GM12892 (cell line): Measurements from ENCODE around the gene CEMIP.

Source experiments
- DNase-seq: peaks from one replicate; pipeline ENCODE4 v3.0.0; 2011; ENCODE audit not compliant: insufficient read length
- FAIRE-seq: peaks from 2 replicates; lab custom pipeline; 2011; peaks lifted over from hg19 to GRCh38; lab: Jason Lieb, UNC
- POLR2A ChIP-seq: IDR thresholded peaks from 2 replicates; pipeline ENCODE4 v1.6.1; 2011; ENCODE audit warnings: low read depth, low read length, control low read depth
- POLR2AphosphoS5 ChIP-seq: IDR thresholded peaks from 2 replicates; pipeline ENCODE4 v1.6.1; 2011; ENCODE audit warnings: low read depth, low read length, control low read depth
- TAF1 ChIP-seq: IDR thresholded peaks from 2 replicates; pipeline ENCODE4 v1.6.1; 2011; ENCODE audit warnings: low read depth, mild to moderate bottlenecking, control low read depth, low read length, borderline replicate concordance

The CEMIP gene

DNA sequence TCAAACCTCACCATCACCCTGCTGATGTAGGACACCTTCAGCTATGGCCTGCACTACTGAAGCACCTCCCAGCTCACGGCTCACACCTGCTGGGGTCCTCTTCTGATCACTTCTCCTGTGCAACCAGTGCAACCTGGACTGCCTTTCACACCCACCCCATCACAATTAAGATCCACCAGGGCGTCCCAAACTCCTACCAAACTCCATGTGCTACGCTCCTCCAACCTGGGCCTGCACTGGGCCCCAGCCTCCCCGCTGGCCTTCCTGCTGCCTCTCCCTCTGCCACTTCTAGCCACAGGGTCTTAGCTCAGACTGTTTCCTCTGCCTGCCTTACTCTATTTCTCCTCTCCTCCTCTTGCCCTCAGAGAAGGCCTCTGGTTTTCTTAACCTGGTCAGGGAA is 197.7 kb downstream of the CEMIP start:
- FAIRE-seq = no peak
- no peak for DNase-seq
- TF ChIP-seq POLR2AphosphoS5 (no peak), POLR2A (no peak), TAF1 (no peak)

DNA sequence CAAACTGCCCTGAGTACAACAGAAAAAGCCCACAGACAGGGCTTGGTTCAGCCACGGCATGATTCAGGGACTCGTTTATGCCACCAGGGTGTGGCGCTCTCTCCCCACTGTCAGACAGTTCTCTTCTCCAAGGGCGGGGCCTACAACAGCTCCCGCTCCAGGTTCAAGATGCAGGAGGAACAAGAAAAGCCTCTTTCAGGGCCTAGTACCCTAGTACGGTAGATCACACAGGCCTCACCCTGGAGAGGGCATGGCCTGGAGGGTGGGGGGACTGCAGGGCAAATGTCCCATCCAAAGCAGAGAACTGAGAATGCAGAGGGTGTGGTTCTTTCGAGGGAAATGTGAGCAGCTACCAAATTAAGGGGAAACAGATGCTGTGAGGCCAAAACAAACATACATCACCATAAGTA is 198.5 kb downstream of the CEMIP start:
- no peak for FAIRE-seq
- no peak for TF ChIP-seq POLR2AphosphoS5
- TF ChIP-seq POLR2A = no peak
- no peak for TF ChIP-seq TAF1
- DNase-seq = no peak

DNA sequence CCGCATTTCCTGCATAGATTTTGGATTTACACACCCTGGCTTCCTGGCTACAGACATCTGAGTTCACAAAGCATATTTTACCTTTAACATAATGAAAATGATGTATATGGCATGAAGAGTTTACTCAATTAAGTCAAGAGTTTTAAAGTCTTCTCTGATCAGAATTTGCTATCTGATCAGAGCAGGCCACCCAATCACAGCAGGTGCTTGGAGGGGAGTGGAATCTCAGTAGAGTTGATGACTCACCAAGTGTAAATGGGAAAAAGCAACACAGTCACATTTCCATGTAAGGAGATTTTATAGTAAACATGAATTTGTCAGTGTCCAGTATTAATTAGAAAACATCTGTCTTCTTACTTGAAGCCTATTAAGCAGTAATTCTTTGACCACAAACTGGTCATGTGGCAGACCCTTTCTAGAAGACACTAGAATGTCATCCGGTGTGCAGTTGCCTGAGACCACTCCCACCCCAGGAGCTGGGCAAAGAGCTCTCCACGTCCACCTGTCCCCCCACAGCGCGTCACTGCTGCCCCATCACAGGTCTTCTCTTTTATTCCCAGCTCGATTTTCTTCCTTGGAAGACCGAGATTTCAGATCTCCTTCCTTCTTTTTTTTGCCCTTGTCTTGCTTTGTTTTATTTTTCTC is 199.6 kb downstream of the CEMIP start:
- FAIRE-seq (no peak), DNase-seq (no peak)
- no peak for TF ChIP-seq POLR2A

DNA sequence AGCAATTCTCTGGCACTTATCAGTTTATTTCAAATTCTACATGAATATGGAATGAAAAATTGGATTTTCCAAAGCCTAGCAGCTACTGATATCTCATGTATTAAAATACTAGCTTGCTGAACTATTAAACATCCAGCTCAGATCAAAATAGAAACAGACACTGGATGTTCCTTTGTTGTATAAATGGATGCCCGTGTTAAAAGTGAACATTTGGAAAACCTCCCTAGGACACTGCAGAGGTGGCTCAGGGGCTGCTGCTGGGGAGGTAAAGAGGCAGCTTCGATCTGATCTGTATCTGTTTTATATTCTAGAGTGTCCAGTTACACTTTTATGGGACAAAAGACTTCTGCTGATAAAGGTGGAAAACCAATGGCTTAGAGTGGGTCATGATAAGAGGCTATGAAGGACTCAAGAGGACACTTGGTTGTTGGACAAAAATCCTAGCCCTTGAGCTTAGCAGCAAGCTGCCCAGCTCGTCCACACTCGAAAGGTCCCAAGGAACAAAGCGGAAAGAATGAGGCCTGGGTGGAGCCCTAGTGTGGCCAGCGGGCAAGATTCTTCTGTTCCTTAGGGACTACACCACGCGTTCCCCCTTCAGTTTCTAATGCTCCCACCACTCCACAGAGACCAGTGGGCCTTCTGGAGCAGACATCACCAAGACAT is 200.5 kb downstream of the CEMIP start:
- TF ChIP-seq POLR2AphosphoS5 (no peak), POLR2A (no peak)

DNA sequence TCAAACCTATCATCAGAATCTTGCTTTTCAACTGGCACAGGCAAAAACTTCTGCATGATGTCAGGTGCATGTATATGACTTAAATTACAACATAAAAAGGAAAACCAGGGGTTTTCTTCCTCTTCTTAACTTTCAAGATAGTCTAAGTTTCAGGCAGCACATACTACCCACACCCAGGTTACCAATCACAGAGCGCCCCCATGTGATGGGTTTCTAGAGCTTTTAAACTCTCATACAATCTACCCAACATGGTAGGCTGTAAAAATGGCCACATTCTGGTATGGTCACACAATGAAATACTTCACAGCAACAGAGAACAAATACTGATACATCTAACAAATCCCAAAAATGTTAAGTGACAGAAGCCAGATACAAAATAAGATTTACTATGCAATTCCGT is 203.0 kb downstream of the CEMIP start:
- FAIRE-seq = peak; percentile 58
- TF ChIP-seq POLR2A (no peak), TAF1 (no peak), POLR2AphosphoS5 (no peak)
- DNase-seq = no peak

More for the DNA sequence above, 200.5 kb downstream of the CEMIP start:
- FAIRE-seq (no peak), DNase-seq (no peak)

DNA sequence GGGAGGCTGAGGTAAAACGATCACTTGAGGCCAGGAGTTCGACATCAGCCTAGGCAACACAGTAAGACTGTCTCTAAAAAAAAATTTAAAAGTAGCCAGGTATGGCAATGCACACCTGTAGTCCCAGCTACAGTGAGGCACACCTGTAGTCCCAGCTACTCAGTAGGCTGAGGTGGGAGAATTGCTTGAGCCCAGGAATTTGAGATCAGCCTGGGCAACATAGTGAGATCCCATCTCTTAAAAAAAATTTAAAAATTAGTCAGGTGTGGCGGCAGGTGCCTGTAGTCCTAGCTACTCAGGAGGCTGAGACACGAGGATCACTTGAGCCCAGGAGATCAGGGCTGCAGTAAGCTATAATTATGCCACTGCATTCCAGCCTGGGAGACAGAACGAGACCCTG is 203.7 kb downstream of the CEMIP start:
- TF ChIP-seq TAF1 (no peak), POLR2AphosphoS5 (no peak), POLR2A (no peak)
- DNase-seq (no peak), FAIRE-seq (no peak)

DNA sequence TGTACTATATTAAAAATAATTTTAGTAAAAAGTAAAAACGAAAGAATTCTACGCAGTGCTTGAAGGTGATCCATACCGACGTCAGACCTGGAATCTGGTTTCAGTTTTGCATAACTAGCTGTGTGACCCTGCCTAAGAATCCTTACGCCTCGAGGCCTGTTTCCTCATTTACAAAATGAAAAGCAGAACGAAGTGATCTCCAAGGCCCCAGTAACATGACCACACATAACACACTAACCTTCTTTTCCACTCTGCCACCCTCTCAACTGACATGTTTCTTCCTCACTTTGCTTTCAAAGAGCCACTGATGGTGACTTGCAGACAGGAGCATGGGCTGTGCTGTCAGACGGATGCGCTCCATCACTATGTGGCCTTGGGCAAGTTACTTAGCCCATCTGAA is 205.7 kb downstream of the CEMIP start:
- DNase-seq (no peak), FAIRE-seq (no peak)
- no peak for TF ChIP-seq TAF1

DNA sequence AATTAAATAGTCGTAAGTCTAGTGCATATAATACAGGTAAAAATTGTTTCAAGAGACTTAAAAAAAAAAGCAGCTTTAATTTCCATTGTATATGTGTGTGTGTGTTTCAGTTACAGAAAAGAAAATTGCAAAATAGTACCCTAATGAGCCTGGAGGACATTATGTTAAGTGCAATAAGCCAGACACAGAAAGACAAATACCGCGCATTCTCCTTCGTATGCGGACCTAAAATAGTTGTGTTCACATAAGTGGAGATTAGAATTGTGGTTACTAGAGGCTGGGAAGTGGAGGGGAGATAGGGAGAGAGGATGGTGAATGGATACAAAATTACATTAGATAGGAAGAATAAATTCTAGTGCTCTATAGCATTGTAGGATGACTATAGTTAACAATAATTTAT is 206.8 kb downstream of the CEMIP start:
- DNase-seq (no peak), FAIRE-seq (no peak)
- TF ChIP-seq POLR2A (no peak), POLR2AphosphoS5 (no peak), TAF1 (no peak)

DNA sequence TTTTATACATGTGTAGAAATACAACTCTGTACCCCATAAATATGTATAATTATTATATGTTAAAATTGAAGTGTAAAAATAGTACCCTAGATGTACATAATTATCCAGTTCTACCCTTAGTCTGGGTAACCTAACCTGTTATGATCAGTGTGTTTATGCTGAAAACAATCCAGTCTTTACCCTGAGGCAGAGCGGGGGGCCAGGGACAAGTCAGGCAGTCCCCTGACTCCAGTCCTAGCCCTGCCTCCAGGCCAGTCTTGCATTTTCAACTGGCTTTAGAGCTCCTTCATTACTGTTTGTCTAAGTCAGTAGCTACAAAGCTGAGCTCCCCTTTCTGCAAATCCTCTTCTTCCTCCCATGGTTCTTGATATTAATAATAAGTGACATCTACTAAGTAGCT is 207.3 kb downstream of the CEMIP start:
- TF ChIP-seq POLR2A = no peak
- TF ChIP-seq TAF1 = no peak
- no peak for TF ChIP-seq POLR2AphosphoS5
- no peak for FAIRE-seq

DNA sequence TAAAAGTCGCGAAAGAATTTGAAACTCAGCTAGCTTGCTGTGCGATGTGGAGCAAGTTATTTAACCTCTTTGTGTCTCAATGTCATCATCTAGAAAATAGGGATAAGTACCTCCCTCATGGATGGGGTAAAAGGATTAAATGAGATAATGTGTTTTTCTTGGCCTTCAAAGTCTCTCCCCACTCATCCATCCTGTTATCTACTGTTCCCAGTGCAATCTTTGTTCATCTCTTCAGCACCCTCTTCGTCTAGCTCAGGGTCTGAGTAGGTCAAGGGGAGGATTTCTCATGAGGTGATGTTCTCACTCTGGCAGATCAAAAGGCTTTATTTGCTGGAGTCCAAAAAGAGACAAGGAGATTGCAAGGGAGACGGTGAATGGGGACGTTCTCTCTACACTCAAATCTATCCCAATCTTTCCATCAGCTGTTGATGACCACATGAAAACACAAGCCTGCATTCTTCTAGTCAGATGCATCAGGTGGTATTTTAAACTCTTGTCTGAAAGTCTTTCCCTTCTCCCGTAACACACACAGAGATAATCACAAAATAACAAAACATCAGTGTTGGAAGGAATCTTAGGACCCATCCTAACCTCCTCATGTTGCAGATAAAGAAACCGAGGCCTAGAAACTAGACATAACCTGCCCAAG is 209.1 kb downstream of the CEMIP start:
- FAIRE-seq (no peak), DNase-seq (no peak)
- TF ChIP-seq POLR2A (no peak), TAF1 (no peak), POLR2AphosphoS5 (no peak)

More for the DNA sequence above, 207.3 kb downstream of the CEMIP start:
- no peak for DNase-seq

DNA sequence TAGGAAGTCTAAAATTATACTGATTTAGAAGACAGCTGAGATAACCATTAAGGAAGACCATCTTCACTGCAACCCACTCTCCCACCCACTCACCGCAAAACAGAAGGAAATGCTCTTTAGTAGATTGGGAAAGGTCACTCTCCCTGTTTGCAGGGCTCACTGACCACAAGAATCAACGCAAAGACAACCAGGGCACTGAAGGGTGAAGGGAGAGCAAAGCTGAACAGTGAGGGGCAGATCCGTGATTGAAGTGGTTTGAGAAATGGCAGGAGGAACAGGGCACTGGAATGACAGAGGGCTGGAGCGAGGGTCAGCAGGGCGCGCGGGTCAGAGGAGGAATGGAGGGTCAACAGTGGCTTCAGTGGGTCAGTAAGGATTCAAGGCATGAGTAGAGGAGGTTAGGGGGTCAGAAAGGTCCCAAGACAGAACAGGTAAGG is 209.9 kb downstream of the CEMIP start:
- TF ChIP-seq TAF1 = no peak
- TF ChIP-seq POLR2A = no peak
- no peak for TF ChIP-seq POLR2AphosphoS5
- FAIRE-seq (no peak), DNase-seq (no peak)
